Mucosa of rectum (tissue), 2 donors: ENCODE results near the gene TADA3.
A peak's percentile ranks its signal among the peaks of the same experiment; 100 is the strongest.

ENCODE experiments used
- H3K27ac ChIP-seq, 2 donors: one replicate each; pipeline ENCODE4 v1.7.0; 2013; ENCODE audit warnings: inconsistent platforms in 2 of 2, low read depth in 2 of 2, low read length in 2 of 2
- H3K27me3 ChIP-seq, 2 donors: one replicate each; pipeline ENCODE4 v1.7.0; 2013; ENCODE audit warnings: low read length in 2 of 2; ENCODE audit not compliant: control insufficient read depth in 2 of 2, insufficient read depth in 2 of 2
- H3K36me3 ChIP-seq, 2 donors: one replicate each; pipeline ENCODE4 v1.7.0; 2013; ENCODE audit warnings: low read length in 2 of 2; ENCODE audit not compliant: control insufficient read depth in 2 of 2, insufficient read depth in 2 of 2
- H3K4me1 ChIP-seq, 2 donors: one replicate each; pipeline ENCODE4 v1.7.0; 2013; ENCODE audit warnings: low read length in 2 of 2, mild to moderate bottlenecking in 1 of 2; ENCODE audit not compliant: control insufficient read depth in 2 of 2, insufficient read depth in 2 of 2
- H3K4me3 ChIP-seq, 2 donors: one replicate each; pipeline ENCODE4 v1.7.0; 2013; ENCODE audit warnings: low read length in 2 of 2
- H3K9ac ChIP-seq, 2 donors: one replicate each; pipeline ENCODE4 v1.7.0; 2013; ENCODE audit warnings: low read length in 2 of 2, low read depth in 1 of 2, mild to moderate bottlenecking in 1 of 2
- H3K9me3 ChIP-seq, 2 donors: one replicate each; pipeline ENCODE4 v1.7.0; 2013; ENCODE audit warnings: low read length in 2 of 2; ENCODE audit not compliant: control insufficient read depth in 2 of 2
- donor health status: healthy.
- donor health status: Normal muscosa, but diverticular disease.

Gene TADA3

GRCh38 chr3:9732080-9732739, 60.1 kb downstream of the TADA3 start:
- peak overlapping the region; percentile 84 to 94 for H3K9ac ChIP-seq
- H3K4me1 ChIP-seq: peaks cover 15 to 16% of the 10 kb centered on the region in 2 donors
- peak overlapping the region; percentile 94 to 95 for H3K27ac ChIP-seq
- no peaks in the 10 kb centered on the region for H3K27me3 ChIP-seq
- H3K9me3 ChIP-seq: no peaks in the 10 kb centered on the region
- peak overlapping the region; percentile 79 to 84 for H3K4me3 ChIP-seq
- peaks cover 22 to 26% of the 10 kb centered on the region in 2 donors for H3K36me3 ChIP-seq

GRCh38 chr3:9731206-9732079, 60.8 kb downstream of the TADA3 start, which contains the start of gene BRPF1:
BRPF1 (plus strand) TSS chr3:9731735; CDS start chr3:9734141, 2,406 bp downstream.
- H3K4me3 ChIP-seq: peak within 1 kb of the TSS; percentile 79 to 84
- peak within 1 kb of the TSS; percentile 84 to 94 for H3K9ac ChIP-seq
- no peaks in the 10 kb centered on the region for H3K27me3 ChIP-seq
- peaks cover 16 to 18% of the 10 kb centered on the region in 2 donors for H3K36me3 ChIP-seq
- H3K4me1 ChIP-seq: peaks cover 15 to 16% of the 10 kb centered on the region in 2 donors
- no peaks in the 10 kb centered on the region for H3K9me3 ChIP-seq
- H3K27ac ChIP-seq: peak within 1 kb of the TSS; percentile 94 to 95

GRCh38 chr3:9730657-9731205, 61.5 kb downstream of the TADA3 start:
- H3K9me3 ChIP-seq: no peaks in the 10 kb centered on the region

More at GRCh38 chr3:9730657-9731205, 61.5 kb downstream of the TADA3 start:
- Histone ChIP-seq H3K4me3 (peak overlapping the region; percentile 69 to 84), H3K36me3 (peaks cover 13 to 17% of the 10 kb centered on the region in 2 donors), H3K27me3 (no peaks in the 10 kb centered on the region), H3K4me1 (peaks cover 15 to 16% of the 10 kb centered on the region in 2 donors), H3K9ac (peak overlapping the region; percentile 37 to 41), H3K27ac (peak overlapping the region; percentile 71 to 94)
